Upper lobe of left lung (tissue), 6 donors: Measurements from ENCODE around the gene POTEF. TPM values are rescaled to one million over a fixed set of nuclear protein-coding genes. Genes with fewer than 3 reads are reported as not detected.
A peak's percentile ranks its signal among the peaks of the same experiment; 100 is the strongest.
"Not testable (repeated sequence)": the region's sequence is repeated elsewhere in the genome, so short reads cannot be mapped to it uniquely, and the experiment has no call there.

Experiments used
- ATAC-seq, 2 donors: fragments of 200-7000 bp; cut with Tn5 transposase; one replicate each; pipeline ENCODE4 v1.9.1; 2022; ENCODE audit warnings: mild to moderate bottlenecking in 2 of 2, moderate library complexity in 2 of 2; ENCODE audit not compliant: low FRiP score in 2 of 2
- DNase-seq, 2 donors: peaks; one replicate each; pipeline ENCODE4 v3.0.0-alpha.2; 2019 to 2020
- H3K27ac ChIP-seq, 4 donors: fragments of 200-600 bp; sonication (generic); one replicate each; pipeline ENCODE4 v1.5.1; 2016 to 2019
- H3K27me3 ChIP-seq, 4 donors: fragments of 200-600 bp; sonication (generic); one replicate each; pipeline ENCODE4 v1.5.1; 2017 to 2019
- H3K36me3 ChIP-seq, 4 donors: fragments of 200-600 bp; sonication (generic); one replicate each; pipeline ENCODE4 v1.5.1; 2016 to 2019
- H3K4me1 ChIP-seq, 4 donors: fragments of 200-600 bp; sonication (generic); one replicate each; pipeline ENCODE4 v1.5.1; 2018 to 2019
- H3K4me3 ChIP-seq, 4 donors: fragments of 200-600 bp; sonication (generic); one replicate each; pipeline ENCODE4 v1.5.1; 2017 to 2019; ENCODE audit warnings: mild to moderate bottlenecking in 2 of 4, moderate library complexity in 1 of 4
- H3K9me3 ChIP-seq, 4 donors: fragments of 200-600 bp; sonication (generic); one replicate each; pipeline ENCODE4 v1.5.1; 2018 to 2019
- CTCF ChIP-seq, 6 experiments: fragments of 450-650 bp in 4 of 6; fragments of 200-600 bp in 2 of 6; sonication (generic) in 2 of 6; IDR thresholded peaks; one replicate each; pipeline ENCODE4 v1.5.1; 2016 to 2019; ENCODE audit warnings: antibody characterized with exemption in 6 of 6
- EP300 ChIP-seq, 4 donors: sonication (generic); formaldehyde crosslinking; IDR thresholded peaks; one replicate each; pipeline ENCODE4 v1.5.1; 2017; ENCODE audit warnings: antibody characterized with exemption in 4 of 4, control low read depth in 2 of 4
- POLR2A ChIP-seq, 4 donors: fragments of 450-650 bp; IDR thresholded peaks; one replicate each; pipeline ENCODE4 v1.5.1; 2016 to 2017; ENCODE audit warnings: antibody characterized with exemption in 4 of 4, mild to moderate bottlenecking in 2 of 4
- POLR2AphosphoS5 ChIP-seq, 2 donors: sonication (generic); formaldehyde crosslinking; IDR thresholded peaks; one replicate each; pipeline ENCODE4 v1.5.1; 2017; ENCODE audit warnings: antibody characterized with exemption in 2 of 2
- WGBS, 2 donors: methylation state at CpG; one replicate each; pipeline ENCODE4 v1.1.5; 2017 to 2018; 5-methylcytosine and 5-hydroxymethylcytosine counted together
- total RNA-seq, 6 donors: library from RNA; depleted of rRNA in 4 of 6; stranded (reverse); fragments of >200 nt in 4 of 6; gene quantifications; one replicate each; pipeline versions ENCODE4 v1.1.0 to v1.2.1, GENCODE V29; 2016 to 2021
- donor health status: DM: no; HTN: no; CAD: no; lungs with moderate emphysema.
- donor health status: DM: no; HTN: yes; CAD: no; lungs with severe emphysema.

The POTEF gene
- total RNA-seq, 6 donors from 2014 or later: not detected

- not testable (repeated sequence) for H3K27ac ChIP-seq, H3K27me3 ChIP-seq, H3K9me3 ChIP-seq, H3K4me1 ChIP-seq, H3K4me3 ChIP-seq
- 33 to 52% methylated on average over 1 to 7 of the region's 16 CpGs for WGBS, 2 donors
- ATAC-seq (peak; percentile 50 to 79), DNase-seq (peak; percentile 84 to 85)
- peaks cover 0 to 75% (median 45%) of the 10 kb centered on the region in 4 donors for H3K36me3 ChIP-seq
- TF ChIP-seq CTCF (IDR thresholded peaks at IDR 0.05): peak in 5 of 6 experiments; percentile 18 to 59 (median 47)
These were observed 27.1 kb upstream of the POTEF start for GRCh38 chr2:130155956-130156623.

GRCh38 chr2:130154773-130155765 is 26.0 kb upstream of the POTEF start:
- no peak overlapping the region for H3K27ac ChIP-seq
- H3K4me1 ChIP-seq: no peaks in the 10 kb centered on the region
- no peaks in the 10 kb centered on the region for H3K9me3 ChIP-seq
- peaks cover 0 to 72% (median 41%) of the 10 kb centered on the region in 4 donors for H3K36me3 ChIP-seq
- TF ChIP-seq EP300 (IDR thresholded peaks at IDR 0.05): no peak
- TF ChIP-seq POLR2A (IDR thresholded peaks at IDR 0.05): no peak
- TF ChIP-seq POLR2AphosphoS5 (IDR thresholded peaks at IDR 0.05): no peak
- no peak for TF ChIP-seq CTCF (IDR thresholded peaks at IDR 0.05)
- H3K4me3 ChIP-seq: no peak overlapping the region
- peak in 1 of 2 donors; percentile 78 for DNase-seq
- WGBS, 2 donors: 95 to 100% methylated on average over 9 to 28 of the region's 29 CpGs
- ATAC-seq: no peak
- no peaks in the 10 kb centered on the region for H3K27me3 ChIP-seq

GRCh38 chr2:130154423-130154770 is 25.4 kb upstream of the POTEF start:
- ATAC-seq: not testable (repeated sequence)

GRCh38 chr2:130153721-130154422 is 24.9 kb upstream of the POTEF start:
- DNase-seq: peak in 1 of 2 donors; percentile 64
- not testable (repeated sequence) for H3K27ac ChIP-seq, H3K9me3 ChIP-seq, H3K27me3 ChIP-seq, ATAC-seq, H3K4me3 ChIP-seq, H3K4me1 ChIP-seq
- peaks cover 0 to 60% (median 36%) of the 10 kb centered on the region in 4 donors for H3K36me3 ChIP-seq
- 95 to 97% methylated on average over 14 to 18 of the region's 23 CpGs for WGBS, 2 donors

More at GRCh38 chr2:130154423-130154770, 25.4 kb upstream of the POTEF start:
- not testable (repeated sequence) for H3K4me1 ChIP-seq, H3K27me3 ChIP-seq, H3K4me3 ChIP-seq, H3K27ac ChIP-seq, H3K9me3 ChIP-seq
- H3K36me3 ChIP-seq: peaks cover 0 to 65% (median 38%) of the 10 kb centered on the region in 4 donors
- peak in 1 of 2 donors; percentile 37 for DNase-seq
- WGBS, 2 donors: 89% methylated on average over 6 of the region's 8 CpGs; no CpG with 5 or more reads in 1 of the 2 donors

GRCh38 chr2:130152816-130153595 is 24.0 kb upstream of the POTEF start:
- TF ChIP-seq EP300 (IDR thresholded peaks at IDR 0.05): no peak
- no peak for TF ChIP-seq CTCF (IDR thresholded peaks at IDR 0.05)
- TF ChIP-seq POLR2AphosphoS5 (IDR thresholded peaks at IDR 0.05): no peak
- no peak for TF ChIP-seq POLR2A (IDR thresholded peaks at IDR 0.05)
- Histone ChIP-seq H3K27ac (no peak overlapping the region), H3K36me3 (peaks cover 0 to 52% (median 32%) of the 10 kb centered on the region in 4 donors), H3K4me3 (no peak overlapping the region), H3K9me3 (no peaks in the 10 kb centered on the region), H3K4me1 (no peaks in the 10 kb centered on the region), H3K27me3 (no peaks in the 10 kb centered on the region)
- no peak for ATAC-seq
- WGBS, 2 donors: 98% methylated on average over 21 of the region's 25 CpGs; no CpG with 5 or more reads in 1 of the 2 donors
- peak in 1 of 2 donors; percentile 52 for DNase-seq

- ATAC-seq, H3K27me3 ChIP-seq, H3K4me1 ChIP-seq, H3K9me3 ChIP-seq, H3K4me3 ChIP-seq, H3K27ac ChIP-seq: not testable (repeated sequence)
- 97% methylated on average over 7 to 27 of the region's 27 CpGs for WGBS, 2 donors
- peak in 1 of 2 donors; percentile 61 for DNase-seq
- H3K36me3 ChIP-seq: peaks cover 0 to 45% (median 30%) of the 10 kb centered on the region in 4 donors
These were observed 23.3 kb upstream of the POTEF start for GRCh38 chr2:130152136-130152815.

- H3K4me1 ChIP-seq, H3K4me3 ChIP-seq, DNase-seq, H3K27me3 ChIP-seq, H3K9me3 ChIP-seq, ATAC-seq, H3K27ac ChIP-seq: not testable (repeated sequence)
- WGBS, 2 donors: 0 to 64% methylated on average over 1 to 5 of the region's 5 CpGs
- H3K36me3 ChIP-seq: peaks cover 0 to 44% (median 30%) of the 10 kb centered on the region in 4 donors
These were observed 22.1 kb upstream of the POTEF start for GRCh38 chr2:130151145-130151512.
